NB4 (cell line): Measurements from ENCODE around the gene TAS2R38.

ENCODE experiments used
- DNase-seq: peaks from one replicate; pipeline ENCODE4 v3.0.0; 2010; ENCODE audit warnings: low read depth
- H3K4me3 ChIP-seq: one replicate; pipeline ENCODE4 v1.5.1; 2011; ENCODE audit warnings: mild to moderate bottlenecking, low read depth, low read length, moderate library complexity
- MYC ChIP-seq: IDR thresholded peaks from 2 replicates; pipeline ENCODE4 v1.6.1; 2011; ENCODE audit warnings: low read depth, low read length
- POLR2A ChIP-seq: IDR thresholded peaks from 2 replicates; pipeline ENCODE4 v1.6.1; 2011; ENCODE audit warnings: mild to moderate bottlenecking; ENCODE audit not compliant: insufficient read length; ENCODE audit errors: extremely low read depth
- TF ChIP-seq, protein P1 (sequence below): IDR thresholded peaks from one replicate; pipeline ENCODE4 v1.5.1; 2012; ENCODE audit warnings: low read depth, low read length
- TF ChIP-seq, protein P2 (sequence below): IDR thresholded peaks from 2 replicates; pipeline ENCODE4 v1.6.1; 2011; ENCODE audit warnings: low read depth, low read length

TAS2R38 gene

DNA sequence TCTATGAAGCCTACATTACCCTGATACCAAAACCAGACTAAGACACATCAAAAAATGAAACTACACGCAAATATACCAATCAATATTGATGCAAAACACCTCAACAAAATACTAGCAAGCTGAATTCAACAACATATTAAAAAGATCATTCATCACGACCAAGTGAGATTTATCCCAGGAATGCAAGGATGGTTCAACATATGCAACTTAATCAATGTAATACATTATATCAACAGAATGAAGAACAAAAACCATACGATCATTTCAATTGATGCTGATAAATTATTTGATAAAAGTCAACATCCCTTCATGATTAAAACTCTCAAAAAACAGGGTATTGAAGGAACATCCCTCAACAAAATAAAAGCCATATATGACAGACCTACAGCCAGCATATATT is 32.5 kb downstream of the TAS2R38 start:
- TF ChIP-seq POLR2A (no peak), MYC (no peak)
- TF ChIP-seq, protein P1, sequence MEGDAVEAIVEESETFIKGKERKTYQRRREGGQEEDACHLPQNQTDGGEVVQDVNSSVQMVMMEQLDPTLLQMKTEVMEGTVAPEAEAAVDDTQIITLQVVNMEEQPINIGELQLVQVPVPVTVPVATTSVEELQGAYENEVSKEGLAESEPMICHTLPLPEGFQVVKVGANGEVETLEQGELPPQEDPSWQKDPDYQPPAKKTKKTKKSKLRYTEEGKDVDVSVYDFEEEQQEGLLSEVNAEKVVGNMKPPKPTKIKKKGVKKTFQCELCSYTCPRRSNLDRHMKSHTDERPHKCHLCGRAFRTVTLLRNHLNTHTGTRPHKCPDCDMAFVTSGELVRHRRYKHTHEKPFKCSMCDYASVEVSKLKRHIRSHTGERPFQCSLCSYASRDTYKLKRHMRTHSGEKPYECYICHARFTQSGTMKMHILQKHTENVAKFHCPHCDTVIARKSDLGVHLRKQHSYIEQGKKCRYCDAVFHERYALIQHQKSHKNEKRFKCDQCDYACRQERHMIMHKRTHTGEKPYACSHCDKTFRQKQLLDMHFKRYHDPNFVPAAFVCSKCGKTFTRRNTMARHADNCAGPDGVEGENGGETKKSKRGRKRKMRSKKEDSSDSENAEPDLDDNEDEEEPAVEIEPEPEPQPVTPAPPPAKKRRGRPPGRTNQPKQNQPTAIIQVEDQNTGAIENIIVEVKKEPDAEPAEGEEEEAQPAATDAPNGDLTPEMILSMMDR: no peak
- TF ChIP-seq, protein P2, sequence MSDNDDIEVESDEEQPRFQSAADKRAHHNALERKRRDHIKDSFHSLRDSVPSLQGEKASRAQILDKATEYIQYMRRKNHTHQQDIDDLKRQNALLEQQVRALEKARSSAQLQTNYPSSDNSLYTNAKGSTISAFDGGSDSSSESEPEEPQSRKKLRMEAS: no peak
- no peak overlapping the region for H3K4me3 ChIP-seq
- no peak for DNase-seq

DNA sequence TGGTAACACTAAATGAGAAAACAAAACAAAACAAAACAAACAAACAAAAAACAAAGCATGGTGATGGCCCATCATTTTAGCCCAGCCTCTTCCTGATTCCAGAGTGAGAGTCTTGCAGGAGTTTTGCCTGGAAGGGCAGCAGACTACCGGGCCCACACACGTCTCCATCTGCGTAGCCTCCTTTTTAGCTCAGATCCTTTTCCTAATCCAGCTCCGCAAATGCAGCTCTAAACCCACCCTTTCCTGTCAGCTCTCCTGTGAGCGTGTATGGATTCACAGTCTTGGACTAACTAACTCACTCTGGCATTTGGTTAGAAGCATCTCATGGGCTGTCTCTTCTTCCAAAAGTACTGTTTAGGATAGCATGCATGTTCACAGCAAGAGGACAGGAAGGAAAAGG is 43.4 kb downstream of the TAS2R38 start:
- no peak for TF ChIP-seq MYC
- TF ChIP-seq, protein P1: no peak
- H3K4me3 ChIP-seq: no peak overlapping the region
- no peak for DNase-seq

DNA sequence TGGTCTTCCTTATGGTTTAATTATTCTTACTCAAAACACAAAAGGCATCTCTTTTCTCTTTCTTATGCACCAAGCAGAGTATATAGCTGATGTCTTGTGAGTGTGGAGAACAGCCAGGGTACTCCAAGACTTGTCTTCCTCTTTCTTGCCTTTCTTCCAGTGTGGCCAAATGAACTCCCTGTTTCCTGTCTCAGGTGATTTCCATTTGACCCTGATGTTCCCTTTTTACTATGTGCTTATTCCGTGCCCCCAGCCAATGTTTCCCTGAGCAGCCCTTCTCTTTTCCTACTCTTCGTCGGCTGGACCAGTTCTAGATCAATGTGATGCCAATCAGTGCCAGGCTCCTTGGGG is 44.8 kb downstream of the TAS2R38 start:
- no peak overlapping the region for H3K4me3 ChIP-seq
- DNase-seq: peak; percentile 38

DNA sequence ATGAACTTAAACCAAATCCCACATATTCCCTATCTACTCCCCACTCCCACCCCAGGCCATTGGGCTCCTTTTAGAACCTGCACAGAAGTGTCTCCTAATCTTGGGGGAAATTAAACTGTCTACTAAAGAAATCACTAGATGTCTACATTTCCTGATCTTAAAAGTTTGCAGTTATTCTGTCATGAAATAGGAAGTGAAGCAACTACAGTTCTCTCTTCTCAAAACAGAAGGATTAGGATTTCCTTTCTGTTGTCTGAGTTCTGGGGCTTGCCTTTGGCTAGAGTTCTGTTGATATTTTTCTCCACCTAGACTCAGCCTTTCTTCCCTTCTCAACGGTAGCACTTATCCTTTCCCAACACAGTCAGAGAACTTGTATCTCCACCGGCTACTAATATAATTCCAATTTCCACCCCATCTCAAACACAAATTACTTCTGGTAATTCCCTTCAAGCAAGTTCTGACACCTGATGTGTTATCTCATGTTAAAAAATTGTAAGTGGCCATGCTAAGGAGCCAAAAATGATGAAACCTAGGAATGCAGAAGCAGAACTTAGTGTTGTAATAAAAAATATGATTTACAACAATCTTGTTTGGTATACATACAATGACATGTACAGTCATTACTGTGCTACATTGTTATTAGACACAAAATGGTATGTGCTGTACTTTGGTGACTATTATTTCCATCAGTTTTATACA is 45.3 kb downstream of the TAS2R38 start:
- DNase-seq: peak; percentile 67
- H3K4me3 ChIP-seq: no peak overlapping the region
- TF ChIP-seq, protein P1: no peak
- TF ChIP-seq, protein P2: no peak
- TF ChIP-seq MYC: no peak
- TF ChIP-seq POLR2A: no peak

More for the DNA sequence above, 44.8 kb downstream of the TAS2R38 start:
- no peak for TF ChIP-seq POLR2A
